Measurements from ENCODE around the gene DRAM2. TPM values are rescaled to one million over a fixed set of nuclear protein-coding genes. Genes with fewer than 3 reads are reported as not detected.
"Not testable (repeated sequence)": the region's sequence is repeated elsewhere in the genome, so short reads cannot be mapped to it uniquely, and the experiment has no call there.

DRAM2 gene
- total RNA-seq, 1 donor, result 36.6 TPM

- no peak for DNase-seq (ENCODE audit: low read depth in 2 of 3, low spot score in 2 of 3)
These were observed 5.6 kb upstream of the DRAM2 start for GRCh38 chr1:111145542-111145941.

- no peak for DNase-seq (ENCODE audit: low read depth in 2 of 3, low spot score in 2 of 3)
These were observed 2.6 kb upstream of the DRAM2 start for GRCh38 chr1:111142356-111142975.

DNA sequence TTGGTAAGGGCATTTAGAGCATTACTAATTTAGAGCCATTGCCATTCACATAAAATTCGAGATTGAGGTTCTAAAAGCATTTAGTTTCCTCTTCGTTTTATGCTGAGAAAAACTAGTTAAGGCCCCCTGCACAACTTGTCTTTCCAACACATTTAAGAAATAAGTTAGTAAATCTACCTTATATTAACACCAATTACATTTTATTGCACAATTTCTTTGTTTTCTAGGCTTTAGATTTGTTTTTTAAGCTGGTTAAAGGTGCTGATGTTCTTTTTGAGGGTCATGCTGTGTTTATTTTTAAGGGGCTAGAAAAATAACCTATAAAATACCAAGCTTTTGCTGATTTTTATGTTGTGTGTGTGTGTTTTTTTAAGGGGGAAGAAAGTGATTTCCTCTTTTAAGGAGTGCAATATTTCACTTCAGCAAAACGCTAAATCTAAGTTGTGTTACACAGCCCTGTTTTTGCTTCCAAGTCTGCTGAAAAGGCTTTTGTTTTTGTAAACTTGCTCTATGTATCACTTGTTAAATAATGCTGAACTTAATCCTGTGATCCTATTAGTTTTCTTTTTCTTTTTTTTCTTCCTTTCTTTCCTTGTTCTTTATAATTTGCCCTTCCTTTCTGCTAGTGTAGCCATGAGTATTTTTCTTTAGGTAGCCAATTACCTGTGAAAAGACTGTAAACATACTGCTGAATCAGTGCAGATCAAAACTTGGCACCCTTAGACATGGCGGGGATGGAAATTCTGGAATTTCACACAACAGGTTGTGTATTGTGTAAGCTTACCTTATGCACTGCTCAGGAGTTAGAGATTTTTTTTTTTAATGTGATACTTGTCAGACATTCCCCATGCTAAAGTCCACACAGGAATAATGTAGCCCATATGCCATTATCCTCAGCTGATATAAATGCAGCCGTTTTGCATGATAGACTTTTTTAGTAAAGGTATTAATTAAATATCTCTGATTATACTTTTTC is 1.6 kb upstream of the DRAM2 start:
- no peak for DNase-seq (ENCODE audit: low read depth in 2 of 3, low spot score in 2 of 3)

DNA sequence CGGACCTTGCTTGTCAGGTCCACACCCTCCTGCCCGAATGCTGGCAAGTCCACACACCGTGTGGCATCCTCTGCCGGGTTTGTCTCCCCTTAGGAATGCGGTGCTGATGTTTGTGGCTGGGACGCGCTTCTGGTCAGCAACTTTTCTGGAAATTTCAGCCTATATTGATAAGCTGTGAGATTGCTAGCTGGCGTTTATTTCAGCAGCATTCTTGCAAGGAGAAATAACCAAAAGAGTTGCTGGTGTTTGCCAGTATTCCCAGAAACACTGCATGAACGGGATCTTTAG is 731 bp upstream of the DRAM2 start:
- DNase-seq (ENCODE audit: low read depth in 2 of 3, low spot score in 2 of 3), result no peak

- DNase-seq (ENCODE audit: low read depth in 2 of 3, low spot score in 2 of 3), result peak in 2 of 3 donors; percentile 37 to 45
These were observed 453 bp downstream of the DRAM2 start for GRCh38 chr1:111139324-111139955.

- DNase-seq (ENCODE audit: low read depth in 2 of 3, low spot score in 2 of 3), result no peak
These were observed 6.0 kb downstream of the DRAM2 start for GRCh38 chr1:111133866-111134265.

- DNase-seq (ENCODE audit: low read depth in 2 of 3, low spot score in 2 of 3), result no peak
These were observed 8.2 kb downstream of the DRAM2 start for GRCh38 chr1:111131693-111132092.

DNA sequence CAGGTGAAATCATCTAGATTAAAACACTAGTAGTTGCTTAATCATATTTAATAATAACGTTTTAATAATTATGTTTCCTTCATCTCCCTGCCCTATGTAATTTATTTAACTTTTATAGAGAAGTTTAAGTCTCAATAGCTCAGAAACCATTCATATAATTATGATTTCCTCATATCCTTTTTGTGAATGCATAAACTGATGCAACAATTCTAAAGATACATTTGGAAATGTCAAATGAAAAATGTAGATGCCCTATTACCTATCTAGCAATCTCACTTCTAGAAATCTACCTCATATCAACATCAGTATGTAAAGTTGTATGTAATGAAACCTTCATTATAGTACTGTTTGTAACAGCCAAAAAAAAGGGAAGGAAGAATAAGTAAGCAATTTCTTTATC is 10.5 kb downstream of the DRAM2 start:
- DNase-seq (ENCODE audit: low read depth in 2 of 3, low spot score in 2 of 3), result no peak

DNA sequence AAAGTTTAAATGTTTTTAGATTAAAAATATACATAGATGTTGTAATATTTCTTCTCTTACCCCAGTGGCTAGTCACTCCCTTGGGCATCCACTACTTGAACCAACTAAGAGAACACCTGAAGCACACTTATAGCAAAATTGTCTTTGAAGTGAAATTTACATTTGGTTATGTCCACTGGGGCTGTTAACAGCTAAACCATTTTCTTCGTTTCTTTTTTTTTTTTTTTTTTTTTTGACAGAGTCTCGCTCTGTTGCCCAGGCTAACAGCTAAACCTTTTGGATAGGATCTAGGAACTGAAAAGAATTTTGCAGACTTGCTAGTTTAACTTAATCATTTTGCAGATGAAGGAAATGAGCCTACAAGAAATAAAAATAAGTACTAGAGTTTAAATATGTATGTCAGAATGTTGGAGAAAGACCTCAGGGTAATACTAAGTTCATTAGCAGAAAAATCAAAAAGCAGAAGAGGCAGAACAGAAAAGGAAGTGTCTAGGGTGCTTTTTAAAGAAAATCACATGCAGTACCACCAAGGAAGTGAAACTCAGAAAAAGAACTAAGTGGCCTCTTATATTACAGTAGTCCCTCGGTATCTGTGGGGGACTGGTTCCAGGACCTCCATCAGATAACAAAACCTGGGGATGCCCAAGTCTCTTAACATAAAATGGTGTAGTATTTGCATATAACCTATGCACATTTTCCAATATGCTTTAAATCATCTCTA is 11.8 kb downstream of the DRAM2 start:
- no peak for DNase-seq (ENCODE audit: low read depth in 2 of 3, low spot score in 2 of 3)

DNA sequence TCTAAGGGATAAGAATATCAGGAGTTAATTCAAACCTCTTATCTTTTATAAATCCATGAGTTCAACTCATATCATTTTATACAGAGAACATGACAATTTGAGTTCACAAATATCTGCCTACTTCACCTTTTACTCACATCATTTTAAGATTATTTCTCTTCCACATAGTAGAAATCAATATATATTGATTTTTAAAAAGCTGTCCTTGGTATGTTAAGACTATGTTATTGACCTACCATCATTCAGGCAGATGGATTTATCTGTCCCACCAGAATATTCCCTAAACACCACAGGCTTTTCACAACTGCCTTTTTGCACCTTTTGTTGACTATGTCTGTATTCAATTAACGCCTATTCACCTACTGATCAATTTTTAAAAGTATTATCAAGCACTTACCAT is 13.5 kb downstream of the DRAM2 start:
- no peak for DNase-seq (ENCODE audit: low read depth in 2 of 3, low spot score in 2 of 3)

DNA sequence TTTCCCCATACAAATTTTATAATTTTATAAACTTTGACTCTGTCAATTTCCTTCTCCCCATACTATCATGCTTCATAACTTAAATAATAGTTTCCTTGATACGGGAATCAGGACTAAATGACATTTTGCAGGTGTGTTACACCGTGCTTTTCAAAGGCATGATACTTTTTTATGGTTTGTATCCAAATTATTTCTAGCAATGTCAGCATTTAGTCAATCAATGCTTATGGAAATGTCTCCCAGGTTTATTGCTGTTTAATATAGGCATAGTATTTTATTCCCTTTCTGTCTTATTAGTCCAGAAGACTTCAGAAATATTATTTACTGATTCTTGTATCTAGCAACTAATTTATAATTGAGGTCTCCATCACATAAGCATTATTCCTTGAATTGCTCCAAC is 23.4 kb downstream of the DRAM2 start:
- no peak for DNase-seq (ENCODE audit: low read depth in 2 of 3, low spot score in 2 of 3)

DNA sequence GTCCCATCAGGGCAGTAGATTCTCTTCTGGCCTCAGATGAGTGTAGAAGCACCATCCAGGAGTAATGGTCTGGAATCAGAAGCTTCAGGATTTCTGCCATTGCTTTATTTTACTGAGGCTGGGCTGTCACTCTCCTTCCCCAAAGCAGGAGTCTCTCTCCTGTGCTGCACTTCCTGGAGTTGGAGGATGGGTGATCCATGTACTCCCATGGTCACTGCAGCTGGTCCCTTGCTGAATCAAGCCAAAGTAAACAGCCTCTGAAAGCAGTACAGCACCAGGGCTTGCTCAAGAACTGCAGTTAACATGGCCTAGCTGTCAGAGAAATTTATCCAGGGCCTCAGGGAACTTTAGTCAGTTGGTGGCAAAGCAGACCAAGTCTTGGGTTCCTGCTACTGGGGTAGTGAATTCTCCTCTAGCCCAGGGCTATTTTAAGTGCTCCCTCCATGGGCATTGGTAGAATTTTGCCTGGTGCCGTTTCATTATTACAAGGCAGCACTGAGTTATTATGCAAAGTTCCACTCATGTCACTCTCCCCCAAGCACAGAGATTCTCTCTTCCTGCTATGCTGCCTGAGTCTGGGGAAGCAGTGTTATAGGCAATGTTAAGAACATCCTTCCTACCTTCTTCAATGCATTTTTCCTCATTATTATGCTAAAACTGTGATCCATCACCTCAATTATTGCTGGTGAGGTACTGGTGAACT is 29.5 kb downstream of the DRAM2 start:
- DNase-seq (ENCODE audit: low read depth in 2 of 3, low spot score in 2 of 3), result no peak

DNA sequence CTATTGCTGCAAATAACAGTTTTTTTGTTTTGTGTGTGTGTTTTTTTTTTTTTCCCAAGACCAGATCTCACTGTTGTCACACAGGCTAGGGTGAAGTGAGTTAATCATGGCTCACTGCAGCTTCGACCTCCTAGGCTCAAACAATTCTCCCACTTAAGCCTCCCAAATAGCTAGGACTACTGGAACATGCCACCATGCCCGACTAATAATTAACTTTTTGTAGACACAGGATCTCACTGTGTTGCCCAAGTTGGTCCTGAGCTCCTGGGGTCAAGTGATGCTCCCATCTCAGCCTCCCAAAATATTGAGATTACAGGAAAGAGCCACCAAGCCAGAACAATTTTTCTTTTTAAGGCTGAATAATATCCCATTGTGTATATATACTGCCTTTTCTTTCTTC is 34.9 kb downstream of the DRAM2 start:
- no peak for DNase-seq (ENCODE audit: low read depth in 2 of 3, low spot score in 2 of 3)

DNA sequence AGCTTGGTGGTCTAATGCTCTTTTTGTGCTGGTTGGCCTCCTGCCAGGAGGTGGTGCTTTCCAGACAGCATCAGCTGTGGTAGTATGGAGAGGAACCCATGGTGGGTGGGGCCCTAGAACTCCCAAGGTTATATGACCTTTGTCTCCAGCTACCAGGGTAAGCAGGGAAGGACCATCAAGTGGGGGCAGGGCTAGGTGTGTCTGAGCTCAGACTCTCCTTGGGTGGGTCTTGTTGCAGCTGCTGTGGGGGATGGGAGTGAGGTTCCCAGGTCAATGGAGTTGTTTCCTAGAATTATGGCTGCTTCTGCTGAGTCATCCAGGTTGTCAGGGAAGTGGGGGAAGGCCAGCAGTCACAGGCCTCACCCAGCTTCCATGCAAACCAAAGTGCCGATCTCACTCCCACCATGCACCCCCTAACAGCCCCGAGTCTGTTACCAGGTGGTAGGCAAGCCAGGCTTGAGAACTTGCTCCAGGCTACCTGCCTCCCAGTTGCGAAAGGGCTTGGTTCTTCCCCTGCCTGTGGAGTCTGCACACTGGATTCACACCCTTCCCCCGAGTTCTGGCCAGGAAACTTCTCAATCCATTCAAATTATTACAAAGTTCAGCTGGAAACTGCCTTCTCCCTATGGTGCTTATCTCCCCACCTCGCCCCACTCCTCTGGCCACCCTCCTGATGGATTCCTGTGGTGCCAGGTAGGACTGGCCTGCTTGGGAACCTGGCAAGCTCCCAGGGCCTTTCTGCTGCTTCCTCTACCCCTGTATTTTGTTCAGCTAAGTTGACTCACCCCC is 37.8 kb downstream of the DRAM2 start:
- DNase-seq (ENCODE audit: low read depth in 2 of 3, low spot score in 2 of 3), result no peak

DNA sequence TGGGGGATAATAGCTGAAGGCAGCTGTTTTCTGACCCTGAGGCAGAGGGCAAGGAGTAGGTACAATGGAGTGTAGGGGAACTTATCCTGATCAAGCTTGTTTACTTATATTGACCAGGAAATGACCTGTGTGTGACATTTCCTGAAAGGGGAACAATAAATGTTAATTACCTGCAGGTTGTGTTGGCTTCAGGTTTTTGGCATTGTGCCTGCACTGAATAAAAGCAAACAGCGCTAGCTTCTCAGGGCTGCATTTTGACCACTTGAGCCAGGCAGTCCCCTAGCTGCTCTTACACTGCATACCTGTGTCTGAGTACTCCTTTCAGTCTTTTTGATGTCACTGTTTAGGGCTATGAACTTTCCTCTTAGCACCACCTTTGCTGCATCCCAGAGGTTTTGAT is 40.6 kb downstream of the DRAM2 start:
- no peak for DNase-seq (ENCODE audit: low read depth in 2 of 3, low spot score in 2 of 3)

- no peak for DNase-seq (ENCODE audit: low read depth in 2 of 3, low spot score in 2 of 3)
These were observed 42.4 kb downstream of the DRAM2 start for GRCh38 chr1:111097356-111098099.

DNA sequence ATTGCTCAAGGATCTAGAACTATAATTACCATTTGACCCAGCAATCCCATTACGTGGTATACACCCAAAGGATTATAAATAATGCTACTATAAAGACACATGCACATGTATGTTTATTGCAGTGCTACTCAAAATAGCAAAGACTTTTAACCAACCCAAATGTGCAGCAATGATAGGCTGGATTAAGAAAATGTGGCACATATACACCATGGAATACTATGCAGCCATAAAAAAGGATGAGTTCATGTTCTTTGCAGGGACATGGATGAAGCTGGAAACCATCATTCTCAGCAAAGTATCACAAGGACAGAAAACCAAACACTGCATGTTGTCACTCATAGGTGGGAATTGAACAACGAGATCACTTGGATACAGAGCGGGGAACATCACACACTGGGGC is 44.5 kb downstream of the DRAM2 start:
- DNase-seq (ENCODE audit: low read depth in 2 of 3, low spot score in 2 of 3), result not testable (repeated sequence)

DNA sequence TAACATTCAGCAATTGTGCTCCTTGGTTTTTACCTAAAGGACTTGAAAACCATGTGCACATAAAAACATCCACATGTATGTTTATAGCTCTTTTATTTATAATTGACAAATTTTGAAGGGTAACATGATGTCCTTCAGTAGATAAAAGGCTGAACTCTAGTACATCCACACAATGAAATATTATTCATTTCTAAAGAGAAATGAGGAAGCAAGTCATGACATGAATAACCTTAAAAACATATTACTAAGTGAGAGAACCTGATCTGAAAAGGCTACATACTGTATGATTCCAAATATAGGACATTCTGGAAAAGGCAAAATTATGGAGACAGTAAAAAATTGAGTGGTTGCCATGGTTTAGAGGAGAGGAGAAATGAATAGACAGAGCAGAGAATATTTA is 50.3 kb downstream of the DRAM2 start:
- DNase-seq (ENCODE audit: low read depth in 2 of 3, low spot score in 2 of 3), result no peak

DNA sequence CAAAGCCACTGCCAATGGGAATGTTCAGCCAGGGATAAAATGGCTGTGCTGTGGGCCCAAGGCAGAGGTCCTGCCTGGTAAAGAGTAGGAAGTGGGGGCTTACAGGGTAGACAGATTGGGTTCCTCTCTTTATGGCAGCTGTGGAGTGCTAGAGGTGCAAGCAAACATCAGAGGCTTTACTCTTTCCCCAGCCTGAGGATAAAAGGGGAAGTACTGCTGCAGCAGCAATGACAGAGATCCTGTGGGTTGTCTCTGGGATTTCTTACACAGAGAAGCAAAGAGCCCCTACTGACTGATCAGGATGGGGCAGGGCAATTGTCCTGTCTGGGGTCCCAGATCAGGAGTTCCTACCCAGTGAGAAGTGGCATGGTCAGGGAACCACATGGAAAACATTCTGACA is 54.2 kb downstream of the DRAM2 start:
- DNase-seq (ENCODE audit: low read depth in 2 of 3, low spot score in 2 of 3), result no peak

Measured in hematopoietic multipotent progenitor cell (in vitro differentiated cells).